ENCODE data around the gene TRIM75.
"Not testable (repeated sequence)": the region's sequence is repeated elsewhere in the genome, so short reads cannot be mapped to it uniquely, and the experiment has no call there.

Gene TRIM75

GRCh38 chr4:165053645-165054044 lies at the start of gene TRIM75:
TRIM75 (plus strand) TSS chr4:165053866; CDS start chr4:165059148, 5,282 bp downstream.
- no peak for DNase-seq

- no peak for DNase-seq
Observed at GRCh38 chr4:165005352-165005925, 48.2 kb upstream of the TRIM75 start.

GRCh38 chr4:165006456-165006855 lies 47.2 kb upstream of the TRIM75 start:
- DNase-seq = no peak

GRCh38 chr4:165006886-165007285 lies 46.8 kb upstream of the TRIM75 start:
- DNase-seq = no peak

- DNase-seq = no peak
Observed at GRCh38 chr4:165009493-165010227, 44.0 kb upstream of the TRIM75 start.

GRCh38 chr4:165010487-165010886 lies 43.2 kb upstream of the TRIM75 start:
- DNase-seq = no peak

- DNase-seq = no peak
Observed at GRCh38 chr4:165010991-165011390, 42.7 kb upstream of the TRIM75 start.

GRCh38 chr4:165011403-165011802 lies 42.3 kb upstream of the TRIM75 start:
- no peak for DNase-seq

- DNase-seq = no peak
Observed at GRCh38 chr4:165013691-165014090, 40.0 kb upstream of the TRIM75 start.

GRCh38 chr4:165016971-165017370 lies 36.7 kb upstream of the TRIM75 start:
- no peak for DNase-seq

- not testable (repeated sequence) for DNase-seq
Observed at GRCh38 chr4:165019995-165020394, 33.7 kb upstream of the TRIM75 start.

- DNase-seq = not testable (repeated sequence)
Observed at GRCh38 chr4:165025782-165026181, 27.9 kb upstream of the TRIM75 start.

GRCh38 chr4:165027762-165028402 lies 25.8 kb upstream of the TRIM75 start:
- DNase-seq = no peak

GRCh38 chr4:165031436-165032211 lies 22.0 kb upstream of the TRIM75 start, which contains the start of gene TRIM60:
TRIM60 (plus strand) TSS chr4:165031999; CDS start chr4:165040073, 8,074 bp downstream.
- no peak for DNase-seq

- no peak for DNase-seq
Observed at GRCh38 chr4:165048170-165048569, 5.5 kb upstream of the TRIM75 start.

GRCh38 chr4:165052627-165053026 lies 1.0 kb upstream of the TRIM75 start:
- no peak for DNase-seq

- DNase-seq = no peak
Observed at GRCh38 chr4:165055601-165056000, 1.9 kb downstream of the TRIM75 start.

- no peak for DNase-seq
Observed at GRCh38 chr4:165058666-165059065, 5.0 kb downstream of the TRIM75 start.

- DNase-seq = no peak
Observed at GRCh38 chr4:165059386-165059785, 5.7 kb downstream of the TRIM75 start.

- no peak for DNase-seq
Observed at GRCh38 chr4:165060938-165061337, 7.3 kb downstream of the TRIM75 start.

- DNase-seq = no peak
Observed at GRCh38 chr4:165070560-165070959, 16.9 kb downstream of the TRIM75 start.

- DNase-seq = not testable (repeated sequence)
Observed at GRCh38 chr4:165073346-165073745, 19.7 kb downstream of the TRIM75 start.

GRCh38 chr4:165077034-165077578 lies 23.4 kb downstream of the TRIM75 start:
- DNase-seq = no peak

All from activated CD4-positive, alpha-beta T cell treated with anti-CD3 and anti-CD28 coated beads, Interleukin-2, amount 50 U/mL, for 48 hours (primary cell).